D341Med (cell line): ENCODE measurements around the gene MAGI1.
"Not testable (repeated sequence)": the region's sequence is repeated elsewhere in the genome, so short reads cannot be mapped to it uniquely, and the experiment has no call there.

Experiments used
- DNase-seq: peaks from one replicate; pipeline ENCODE4 v3.0.0; 2012; ENCODE audit warnings: low spot score

Gene MAGI1

GRCh38 chr3:65905771-65906170, 132.9 kb downstream of the MAGI1 start:
- DNase-seq = no peak

GRCh38 chr3:65904016-65904415, 134.7 kb downstream of the MAGI1 start:
- DNase-seq = no peak

GRCh38 chr3:65902304-65902793, 136.4 kb downstream of the MAGI1 start:
- DNase-seq = no peak

GRCh38 chr3:65901226-65901625, 137.5 kb downstream of the MAGI1 start:
- no peak for DNase-seq

GRCh38 chr3:65899226-65899625, 139.5 kb downstream of the MAGI1 start:
- DNase-seq = no peak

- DNase-seq = no peak
Observed at GRCh38 chr3:65897766-65898165, 141.0 kb downstream of the MAGI1 start.

GRCh38 chr3:65896321-65896720, 142.4 kb downstream of the MAGI1 start:
- DNase-seq = no peak

GRCh38 chr3:65894679-65895453, 143.9 kb downstream of the MAGI1 start:
- DNase-seq = no peak

- no peak for DNase-seq
Observed at GRCh38 chr3:65894126-65894525, 144.6 kb downstream of the MAGI1 start.

- DNase-seq = no peak
Observed at GRCh38 chr3:65893631-65894030, 145.1 kb downstream of the MAGI1 start.

GRCh38 chr3:65891477-65891876, 147.2 kb downstream of the MAGI1 start:
- DNase-seq = not testable (repeated sequence)

- no peak for DNase-seq
Observed at GRCh38 chr3:65890328-65890727, 148.4 kb downstream of the MAGI1 start.

GRCh38 chr3:65889707-65890099, 149.0 kb downstream of the MAGI1 start:
- DNase-seq = no peak

- DNase-seq = no peak
Observed at GRCh38 chr3:65888980-65889706, 149.6 kb downstream of the MAGI1 start.

GRCh38 chr3:65888196-65888595, 150.5 kb downstream of the MAGI1 start:
- no peak for DNase-seq

GRCh38 chr3:65886391-65886790, 152.3 kb downstream of the MAGI1 start:
- no peak for DNase-seq

GRCh38 chr3:65884071-65884470, 154.6 kb downstream of the MAGI1 start:
- DNase-seq = no peak

- no peak for DNase-seq
Observed at GRCh38 chr3:65883613-65884012, 155.1 kb downstream of the MAGI1 start.

GRCh38 chr3:65880350-65880749, 158.4 kb downstream of the MAGI1 start:
- no peak for DNase-seq

GRCh38 chr3:65879372-65879771, 159.3 kb downstream of the MAGI1 start:
- DNase-seq = no peak

GRCh38 chr3:65878831-65879230, 159.9 kb downstream of the MAGI1 start:
- DNase-seq = no peak

- DNase-seq = no peak
Observed at GRCh38 chr3:65877160-65877559, 161.6 kb downstream of the MAGI1 start.

GRCh38 chr3:65876028-65876420, 162.7 kb downstream of the MAGI1 start:
- no peak for DNase-seq
